Activated CD4-positive, alpha-beta T cell treated with anti-CD3 and anti-CD28 coated beads, Interleukin-2, amount 10 ng/mL, durations not matched to agents 24 days and 14 days (primary cell): Measurements from ENCODE around the gene ZNF436. TPM values are rescaled to one million over a fixed set of nuclear protein-coding genes. Genes with fewer than 3 reads are reported as not detected.

ENCODE experiments used
- DNase-seq: peaks from one replicate; pipeline ENCODE4 v3.0.0; 2022
- H3K27ac Mint-ChIP-seq: one replicate; pipeline ENCODE4 v1.8.0; 2022; ENCODE audit warnings: mild to moderate bottlenecking, mixed read lengths
- H3K27me3 Mint-ChIP-seq: one replicate; pipeline ENCODE4 v1.8.0; 2022; ENCODE audit warnings: mixed read lengths
- H3K36me3 Mint-ChIP-seq: one replicate; pipeline ENCODE4 v1.8.0; 2022; ENCODE audit warnings: low read depth, mild to moderate bottlenecking, mixed read lengths
- H3K4me1 Mint-ChIP-seq: one replicate; pipeline ENCODE4 v1.8.0; 2021; ENCODE audit warnings: mixed read lengths
- H3K4me3 Mint-ChIP-seq: one replicate; pipeline ENCODE4 v1.8.0; 2022; ENCODE audit warnings: mild to moderate bottlenecking, moderate library complexity, mixed read lengths
- H3K9me3 Mint-ChIP-seq: one replicate; pipeline ENCODE4 v1.8.0; 2021; ENCODE audit warnings: mixed read lengths
- intact Hi-C: fragments of 100-400 bp; cut with micrococcal nuclease; formaldehyde crosslinking; loops from one replicate; pipeline ENCODE4 v1.15.1; 2023
- total RNA-seq: library from RNA; stranded (reverse); gene quantifications from 2 replicates; pipeline ENCODE4 v1.2.3, GENCODE V29; 2022

ZNF436 gene
- total RNA-seq, 1 donor from 2014 or later, result 5.2 TPM

DNA sequence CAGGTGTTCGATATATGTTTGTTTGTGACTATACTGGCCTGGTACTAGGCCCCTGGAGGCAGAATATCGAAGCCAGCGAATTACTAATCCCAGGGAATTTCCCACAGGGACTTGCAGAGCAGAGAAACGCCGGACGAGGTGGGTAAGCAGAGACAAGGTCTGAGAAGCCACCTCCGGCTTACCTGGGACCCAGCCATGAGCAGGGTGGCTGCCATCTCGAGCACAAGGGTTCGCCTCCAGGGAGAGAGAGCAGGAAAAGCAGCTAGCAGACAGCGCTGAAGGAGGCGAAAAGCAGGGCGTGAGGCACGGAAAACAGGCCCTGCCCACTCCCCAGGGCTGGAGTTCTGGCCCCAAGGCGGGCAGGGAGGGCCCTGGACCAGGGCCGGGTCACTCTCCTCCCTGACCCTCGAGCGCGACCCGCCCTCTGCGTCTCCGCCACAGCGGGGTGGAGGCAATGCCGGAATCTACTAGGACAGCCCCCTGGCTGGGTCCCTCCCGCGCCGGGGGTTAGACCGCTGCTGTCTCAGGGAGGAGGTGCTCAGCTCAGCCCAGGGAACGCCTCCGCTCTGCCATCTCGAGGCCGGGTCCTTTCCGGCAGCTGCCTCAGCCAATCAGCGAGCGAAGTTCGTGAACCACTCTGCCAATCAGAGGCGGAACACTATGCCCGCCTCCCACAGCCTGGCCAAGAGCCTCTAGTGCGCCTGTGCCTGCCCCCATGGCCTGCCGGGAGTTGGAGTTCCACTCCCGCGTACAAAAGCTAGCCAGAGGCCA, 1.7 kb downstream of the ZNF436 start:
- intact Hi-C loops, result loop anchor here (5.0 to 10.0 kb wide), 4 partner anchors 41 to 1274 kb away; partner anchors contain the start of genes E2F2, RPL11 and SRRM1
- peak; percentile 99 for DNase-seq
- H3K4me1 Mint-ChIP-seq, result peaks cover 33% of the 10 kb centered on the region
- peaks cover 37% of the 10 kb centered on the region for H3K36me3 Mint-ChIP-seq
- peak overlapping the region; percentile 94 for H3K4me3 Mint-ChIP-seq
- H3K27ac Mint-ChIP-seq, result peak overlapping the region; percentile 99
- H3K9me3 Mint-ChIP-seq, result peaks cover 8% of the 10 kb centered on the region
- no peaks in the 10 kb centered on the region for H3K27me3 Mint-ChIP-seq

GRCh38 chr1:23367451-23367790, 2.2 kb downstream of the ZNF436 start:
- peak overlapping the region; percentile 99 for H3K27ac Mint-ChIP-seq
- peaks cover 33% of the 10 kb centered on the region for H3K4me1 Mint-ChIP-seq
- H3K27me3 Mint-ChIP-seq, result no peaks in the 10 kb centered on the region
- intact Hi-C loops, result loop anchor here (5.0 to 10.0 kb wide), 4 partner anchors 40 to 1275 kb away; partner anchors contain the start of genes E2F2, RPL11 and SRRM1
- peaks cover 13% of the 10 kb centered on the region for H3K9me3 Mint-ChIP-seq
- H3K36me3 Mint-ChIP-seq, result peaks cover 42% of the 10 kb centered on the region
- no peak for DNase-seq
- H3K4me3 Mint-ChIP-seq, result peak overlapping the region; percentile 94

GRCh38 chr1:23366598-23366997, 3.0 kb downstream of the ZNF436 start:
- Mint-ChIP-seq H3K9me3 (peaks cover 17% of the 10 kb centered on the region), H3K4me1 (peaks cover 33% of the 10 kb centered on the region), H3K27me3 (no peaks in the 10 kb centered on the region), H3K27ac (no peak overlapping the region), H3K4me3 (peak overlapping the region; percentile 94), H3K36me3 (peaks cover 50% of the 10 kb centered on the region)
- DNase-seq, result no peak
- intact Hi-C loops, result loop anchor here (5.0 to 10.0 kb wide), 4 partner anchors 39 to 1276 kb away; partner anchors contain the start of genes E2F2, RPL11 and SRRM1

DNA sequence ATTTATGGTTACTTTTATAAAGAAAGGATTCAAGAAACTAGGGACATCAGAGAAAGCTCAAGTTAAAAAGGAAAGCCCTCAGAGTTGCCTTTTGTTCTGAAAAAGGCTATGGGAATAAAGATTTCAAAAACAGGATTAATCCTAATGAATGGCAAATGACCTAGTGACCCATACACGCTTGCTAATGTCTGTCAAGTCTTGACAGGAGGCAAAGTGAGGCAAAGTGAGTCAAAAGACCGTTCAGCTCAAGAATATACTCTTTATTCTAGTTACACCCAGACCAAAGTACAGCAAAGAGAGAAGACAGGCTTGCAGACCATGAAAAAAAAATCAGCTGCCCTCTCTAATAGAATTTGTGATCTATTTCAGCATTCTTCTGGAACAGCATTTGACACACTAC, 3.5 kb downstream of the ZNF436 start:
- no peak for DNase-seq
- Mint-ChIP-seq H3K4me1 (peaks cover 33% of the 10 kb centered on the region), H3K36me3 (peaks cover 55% of the 10 kb centered on the region), H3K27me3 (no peaks in the 10 kb centered on the region), H3K4me3 (no peak overlapping the region), H3K27ac (no peak overlapping the region), H3K9me3 (peaks cover 21% of the 10 kb centered on the region)
- intact Hi-C loops, result loop anchor here (5.0 to 10.0 kb wide), 4 partner anchors 39 to 1276 kb away; partner anchors contain the start of genes E2F2, RPL11 and SRRM1

- Mint-ChIP-seq H3K27ac (no peak overlapping the region), H3K4me3 (no peak overlapping the region), H3K36me3 (peaks cover 77% of the 10 kb centered on the region), H3K27me3 (no peaks in the 10 kb centered on the region), H3K9me3 (peaks cover 47% of the 10 kb centered on the region), H3K4me1 (peaks cover 8% of the 10 kb centered on the region)
- intact Hi-C loops, result loop anchor here (10.0 kb wide), 1 partner anchor 333 kb away; the partner anchor contains the start of gene RPL11
- no peak for DNase-seq
Measured at GRCh38 chr1:23362218-23362713, 7.4 kb downstream of the ZNF436 start.

- Mint-ChIP-seq H3K27ac (no peak overlapping the region), H3K27me3 (no peaks in the 10 kb centered on the region), H3K4me1 (peaks cover 4% of the 10 kb centered on the region), H3K36me3 (peaks cover 58% of the 10 kb centered on the region), H3K4me3 (no peak overlapping the region), H3K9me3 (peaks cover 49% of the 10 kb centered on the region)
- DNase-seq, result no peak
- intact Hi-C loops, result loop anchor here (1.0 kb wide), 1 partner anchor 13 kb away; no protein-coding TSS in a partner anchor
Measured at GRCh38 chr1:23358310-23358875, 11.2 kb downstream of the ZNF436 start.

GRCh38 chr1:23357138-23357908, 12.3 kb downstream of the ZNF436 start:
- no peak for DNase-seq
- Mint-ChIP-seq H3K4me3 (no peak overlapping the region), H3K36me3 (peaks cover 48% of the 10 kb centered on the region), H3K27ac (no peak overlapping the region), H3K4me1 (peaks cover 4% of the 10 kb centered on the region), H3K9me3 (peaks cover 43% of the 10 kb centered on the region), H3K27me3 (no peaks in the 10 kb centered on the region)
- intact Hi-C loops, result no loop called here

- no peak overlapping the region for H3K4me3 Mint-ChIP-seq
- H3K27me3 Mint-ChIP-seq, result no peaks in the 10 kb centered on the region
- peaks cover 41% of the 10 kb centered on the region for H3K36me3 Mint-ChIP-seq
- H3K4me1 Mint-ChIP-seq, result peaks cover 4% of the 10 kb centered on the region
- H3K9me3 Mint-ChIP-seq, result peaks cover 39% of the 10 kb centered on the region
- DNase-seq, result no peak
- no peak overlapping the region for H3K27ac Mint-ChIP-seq
- intact Hi-C loops, result no loop called here
Measured at GRCh38 chr1:23356471-23357137, 13.0 kb downstream of the ZNF436 start.

DNA sequence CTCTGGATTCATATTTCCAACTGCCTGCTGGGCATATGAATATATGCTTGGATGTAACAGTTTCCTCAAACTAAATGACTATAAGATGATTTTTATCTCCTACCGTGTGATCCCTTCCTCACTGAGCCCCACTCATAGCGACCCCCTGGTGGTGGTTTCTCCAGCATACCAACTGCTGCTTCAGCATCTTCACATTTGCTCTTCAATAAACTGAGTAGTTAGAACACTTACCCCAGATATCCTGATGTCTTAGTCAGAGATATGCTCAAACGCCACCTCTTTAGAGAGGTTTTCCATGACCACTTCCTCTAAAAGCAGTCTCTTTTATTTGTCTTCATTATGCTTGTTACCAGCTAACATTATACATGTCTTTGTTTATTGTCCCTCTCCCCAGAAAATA, 15.4 kb downstream of the ZNF436 start:
- H3K4me1 Mint-ChIP-seq, result peaks cover 4% of the 10 kb centered on the region
- intact Hi-C loops, result no loop called here
- no peak for DNase-seq
- H3K9me3 Mint-ChIP-seq, result peaks cover 22% of the 10 kb centered on the region
- H3K36me3 Mint-ChIP-seq, result peaks cover 17% of the 10 kb centered on the region
- no peak overlapping the region for H3K27ac Mint-ChIP-seq
- no peak overlapping the region for H3K4me3 Mint-ChIP-seq
- no peaks in the 10 kb centered on the region for H3K27me3 Mint-ChIP-seq

GRCh38 chr1:23352096-23352695, 17.4 kb downstream of the ZNF436 start:
- Mint-ChIP-seq H3K9me3 (peaks cover 10% of the 10 kb centered on the region), H3K27me3 (no peaks in the 10 kb centered on the region), H3K27ac (no peak overlapping the region), H3K4me1 (peaks cover 4% of the 10 kb centered on the region), H3K4me3 (no peak overlapping the region), H3K36me3 (peaks cover 9% of the 10 kb centered on the region)
- intact Hi-C loops, result no loop called here
- no peak for DNase-seq

GRCh38 chr1:23345920-23346319, 23.7 kb downstream of the ZNF436 start:
- Mint-ChIP-seq H3K27me3 (no peaks in the 10 kb centered on the region), H3K4me1 (peaks cover 20% of the 10 kb centered on the region), H3K4me3 (peak overlapping the region; percentile 8), H3K36me3 (peaks cover 11% of the 10 kb centered on the region), H3K27ac (peak overlapping the region; percentile 61), H3K9me3 (no peaks in the 10 kb centered on the region)
- no peak for DNase-seq
- intact Hi-C loops, result loop anchor here (1.0 to 10.0 kb wide), 2 partner anchors 12 to 609 kb away; partner anchors contain the start of gene PNRC2

GRCh38 chr1:23344987-23345472, 24.6 kb downstream of the ZNF436 start:
- no peak for DNase-seq
- Mint-ChIP-seq H3K27me3 (no peaks in the 10 kb centered on the region), H3K4me1 (peaks cover 29% of the 10 kb centered on the region), H3K9me3 (no peaks in the 10 kb centered on the region), H3K4me3 (peak overlapping the region; percentile 90), H3K27ac (peak overlapping the region; percentile 99), H3K36me3 (peaks cover 16% of the 10 kb centered on the region)
- intact Hi-C loops, result loop anchor here (1.0 to 10.0 kb wide), 5 partner anchors 13 to 610 kb away; partner anchors contain the start of genes ASAP3, PNRC2 and ZNF436
